HG03103 (cell line): ENCODE data around the gene RIT2.

Experiments
- ATAC-seq: cut with Tn5 transposase; IDR thresholded peaks from one replicate; pipeline ENCODE4 v1.9.1; 2021; ENCODE audit warnings: low read depth; ENCODE audit not compliant: unreplicated experiment

RIT2 gene

GRCh38 chr18:42712065-42712464 lies 403.4 kb downstream of the RIT2 start:
- no peak for ATAC-seq

- ATAC-seq, result no peak
Observed at GRCh38 chr18:42707080-42707479, 408.4 kb downstream of the RIT2 start.

DNA sequence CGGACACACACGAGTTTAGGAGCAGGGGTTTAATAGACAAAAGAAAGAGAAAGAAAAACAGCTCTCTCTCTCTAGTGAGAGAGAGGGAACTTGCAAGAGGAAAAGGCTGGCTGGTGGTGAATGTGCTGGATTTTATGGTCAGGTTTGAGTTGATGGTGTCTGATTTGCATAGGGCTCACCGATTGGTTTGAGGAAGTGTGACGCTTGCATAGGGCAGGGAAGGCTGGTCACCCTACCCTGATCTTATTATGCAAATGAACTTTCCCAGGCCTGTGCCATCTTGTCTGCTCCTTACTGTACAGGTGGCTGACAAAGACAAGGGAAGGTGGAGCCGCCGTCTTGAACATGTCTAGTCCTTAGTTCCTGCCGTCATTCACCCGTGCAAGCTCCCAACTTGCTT lies 408.9 kb downstream of the RIT2 start:
- no peak for ATAC-seq

DNA sequence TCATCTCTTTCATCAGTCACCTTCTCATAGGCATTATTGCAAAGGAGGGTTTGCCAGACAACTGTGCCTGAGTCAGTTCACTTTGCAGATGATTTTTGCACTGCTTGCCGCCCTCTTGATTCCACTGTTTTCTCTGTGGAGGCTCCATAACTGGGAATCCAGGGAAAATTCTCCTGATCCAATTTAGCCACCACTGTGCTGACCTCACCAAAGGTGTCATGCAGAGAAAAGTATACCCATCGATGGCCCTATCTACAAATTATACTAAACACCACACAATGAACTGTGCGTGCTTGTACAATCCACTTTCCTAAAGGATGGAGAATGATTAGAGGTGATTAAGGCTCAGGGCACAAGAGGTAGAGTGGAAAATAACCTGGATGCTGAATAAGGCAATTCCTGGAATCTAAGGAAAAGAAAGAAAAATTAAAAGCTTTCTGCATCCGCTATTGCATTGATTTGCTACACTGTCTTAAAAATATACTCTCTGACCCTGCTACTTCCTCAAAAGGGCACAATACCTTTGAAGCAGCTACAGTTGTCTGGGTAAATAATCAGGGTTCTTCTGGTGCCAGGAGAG lies 409.4 kb downstream of the RIT2 start:
- no peak for ATAC-seq
